ENCODE data around the gene MEX3A. TPM values are rescaled to one million over a fixed set of nuclear protein-coding genes. Genes with fewer than 3 reads are reported as not detected.
"Not testable (repeated sequence)": the region's sequence is repeated elsewhere in the genome, so short reads cannot be mapped to it uniquely, and the experiment has no call there.

Gene MEX3A
- total RNA-seq, 1 donor from 2014 or later, result 32.2 TPM

GRCh38 chr1:156042828-156043227 lies 39.4 kb downstream of the MEX3A start:
- Mint-ChIP-seq H3K27me3 (ENCODE audit: insufficient read depth, low read depth) (no peaks in the 10 kb centered on the region), H3K36me3 (peaks cover 28% of the 10 kb centered on the region), H3K27ac (no peak overlapping the region), H3K4me1 (no peaks in the 10 kb centered on the region), H3K9me3 (no peaks in the 10 kb centered on the region), H3K4me3 (no peak overlapping the region)
- Histone ChIP-seq H3K9ac (no peak overlapping the region), H4K20me1 (ENCODE audit: low read depth) (no peaks in the 10 kb centered on the region), H2AFZ (replicated peaks) (no peak overlapping the region), H3K79me2 (ENCODE audit: low read depth) (no peaks in the 10 kb centered on the region), H3K9me3 (ENCODE audit: low read depth) (no peaks in the 10 kb centered on the region), H3K4me1 (no peaks in the 10 kb centered on the region), H3K27me3 (no peaks in the 10 kb centered on the region), H3K27ac (no peak overlapping the region), H3K4me2 (no peak overlapping the region), H3K4me3 (no peak overlapping the region), H3F3A (ENCODE audit: low read depth) (no peaks in the 10 kb centered on the region), H3K36me3 (no peaks in the 10 kb centered on the region)
- TF ChIP-seq EZH2phosphoT487 (IDR thresholded peaks at IDR 0.05), result no peak
- no peak for TF ChIP-seq EZH2 (IDR thresholded peaks at IDR 0.05)
- TF ChIP-seq CTCF (IDR thresholded peaks at IDR 0.05), result no peak
- no peak for DNase-seq (ENCODE audit: low spot score)

- DNase-seq (ENCODE audit: low spot score); H3K4me1 ChIP-seq; H3K4me2 ChIP-seq; H3K27ac Mint-ChIP-seq; H3K9me3 Mint-ChIP-seq; H3K4me1 Mint-ChIP-seq; H3F3A ChIP-seq (ENCODE audit: low read depth); H3K36me3 ChIP-seq; H3K9me3 ChIP-seq (ENCODE audit: low read depth); H3K27me3 Mint-ChIP-seq (ENCODE audit: insufficient read depth, low read depth); H2AFZ ChIP-seq (replicated peaks); H3K27ac ChIP-seq; H4K20me1 ChIP-seq (ENCODE audit: low read depth); H3K27me3 ChIP-seq; H3K4me3 ChIP-seq; H3K4me3 Mint-ChIP-seq; H3K9ac ChIP-seq; H3K79me2 ChIP-seq (ENCODE audit: low read depth): not testable (repeated sequence)
- peaks cover 11% of the 10 kb centered on the region for H3K36me3 Mint-ChIP-seq
These were observed 47.3 kb downstream of the MEX3A start for GRCh38 chr1:156034991-156035390.

GRCh38 chr1:156033011-156033410 lies 49.3 kb downstream of the MEX3A start:
- Mint-ChIP-seq H3K27me3 (ENCODE audit: insufficient read depth, low read depth) (peaks cover 2% of the 10 kb centered on the region), H3K4me3 (no peak overlapping the region), H3K4me1 (peaks cover 6% of the 10 kb centered on the region), H3K36me3 (peaks cover 9% of the 10 kb centered on the region), H3K9me3 (no peaks in the 10 kb centered on the region), H3K27ac (no peak overlapping the region)
- Histone ChIP-seq H3K36me3 (no peaks in the 10 kb centered on the region), H3K79me2 (ENCODE audit: low read depth) (no peaks in the 10 kb centered on the region), H3K27ac (no peak overlapping the region), H3F3A (ENCODE audit: low read depth) (peaks cover 5% of the 10 kb centered on the region), H3K9ac (no peak overlapping the region), H3K4me1 (no peaks in the 10 kb centered on the region), H3K9me3 (ENCODE audit: low read depth) (no peaks in the 10 kb centered on the region), H2AFZ (replicated peaks) (no peak overlapping the region), H3K4me2 (no peak overlapping the region), H4K20me1 (ENCODE audit: low read depth) (no peaks in the 10 kb centered on the region), H3K27me3 (no peaks in the 10 kb centered on the region), H3K4me3 (no peak overlapping the region)
- no peak for TF ChIP-seq EZH2phosphoT487 (IDR thresholded peaks at IDR 0.05)
- TF ChIP-seq CTCF (IDR thresholded peaks at IDR 0.05), result no peak
- no peak for TF ChIP-seq EZH2 (IDR thresholded peaks at IDR 0.05)
- DNase-seq (ENCODE audit: low spot score), result no peak

GRCh38 chr1:156026588-156026987 lies 55.7 kb downstream of the MEX3A start:
- H3K36me3 Mint-ChIP-seq, result no peaks in the 10 kb centered on the region
- H3K9me3 Mint-ChIP-seq, result no peaks in the 10 kb centered on the region
- Histone ChIP-seq H3K9ac (no peak overlapping the region), H3K27me3 (peaks cover 25% of the 10 kb centered on the region), H3K4me3 (no peak overlapping the region), H3K27ac (no peak overlapping the region), H3K79me2 (ENCODE audit: low read depth) (no peaks in the 10 kb centered on the region), H3F3A (ENCODE audit: low read depth) (peaks cover 4% of the 10 kb centered on the region), H4K20me1 (ENCODE audit: low read depth) (no peaks in the 10 kb centered on the region), H3K9me3 (ENCODE audit: low read depth) (no peaks in the 10 kb centered on the region), H3K4me2 (no peak overlapping the region), H3K4me1 (peaks cover 2% of the 10 kb centered on the region), H2AFZ (replicated peaks) (no peak overlapping the region), H3K36me3 (no peaks in the 10 kb centered on the region)
- no peak for DNase-seq (ENCODE audit: low spot score)
- peaks cover 2% of the 10 kb centered on the region for H3K27me3 Mint-ChIP-seq (ENCODE audit: insufficient read depth, low read depth)
- TF ChIP-seq CTCF (IDR thresholded peaks at IDR 0.05) (no peak), EZH2 (IDR thresholded peaks at IDR 0.05) (no peak), EZH2phosphoT487 (IDR thresholded peaks at IDR 0.05) (no peak)
- H3K27ac Mint-ChIP-seq, result no peak overlapping the region
- H3K4me3 Mint-ChIP-seq, result no peak overlapping the region
- peaks cover 10% of the 10 kb centered on the region for H3K4me1 Mint-ChIP-seq
